Endothelial cell of umbilical vein (primary cell): Measurements from ENCODE around the gene CENPP. TPM values are rescaled to one million over a fixed set of nuclear protein-coding genes. Genes with fewer than 3 reads are reported as not detected.

Source experiments
- BruUV-seq: library from RNA; stranded (reverse); fragments of 400-500 nt; replicated peaks from 2 replicates; lab custom pipeline; 2021; lab: Mats Ljungman, UMichigan
- CTCF ChIA-PET: fragments of 300-600, 350-600 bp; sonication (Branson Sonifier 250); formaldehyde crosslinking; loops from one replicate; lab custom pipeline; 2021; ENCODE audit warnings: antibody characterized with exemption, inconsistent platforms; lab: Charles Lee
- POLR2A ChIA-PET: fragments of 300-600, 350-600 bp; sonication (Branson Sonifier 250); formaldehyde crosslinking; loops from one replicate; lab custom pipeline; 2021; ENCODE audit warnings: antibody characterized with exemption, inconsistent platforms; lab: Charles Lee
- DNase-seq: peaks from one replicate; pipeline ENCODE4 v3.0.0-alpha.2; 2011; ENCODE audit warnings: low read depth, low spot score
- FAIRE-seq: peaks from 2 replicates; lab custom pipeline; 2011; peaks lifted over from hg19 to GRCh38; lab: Jason Lieb, UNC
- H2AFZ ChIP-seq: 2 replicates; pipeline ENCODE4 v1.6.0; 2012; ENCODE audit warnings: low read depth, low read length, control low read depth, inconsistent platforms
- H3K27ac ChIP-seq: 2 replicates; pipeline ENCODE4 v1.5.1; 2011; ENCODE audit warnings: low read depth, mild to moderate bottlenecking, control low read depth, low read length, moderate library complexity; ENCODE audit not compliant: insufficient read depth
- H3K27me3 ChIP-seq, 2 experiments: 2 replicates each; pipeline versions ENCODE4 v1.6.0 to v1.6.1; 2011; ENCODE audit warnings: low read length in 2 of 2, mixed read lengths in 1 of 2; ENCODE audit not compliant: control insufficient read depth in 2 of 2, insufficient read depth in 2 of 2
- H3K36me3 ChIP-seq, 2 experiments: 2 replicates in 1 of 2; 3 replicates in 1 of 2; pipeline ENCODE4 v1.5.1; 2011; ENCODE audit warnings: low read length in 2 of 2, mild to moderate bottlenecking in 1 of 2, moderate library complexity in 1 of 2; ENCODE audit not compliant: control insufficient read depth in 2 of 2, insufficient read depth in 2 of 2; ENCODE audit errors: extremely low read depth in 1 of 2
- H3K4me1 ChIP-seq: 3 replicates; pipeline ENCODE4 v1.5.1; 2011; ENCODE audit warnings: mild to moderate bottlenecking, low read length; ENCODE audit not compliant: control insufficient read depth, insufficient read depth; ENCODE audit errors: extremely low read depth
- H3K4me2 ChIP-seq: 2 replicates; pipeline ENCODE4 v1.6.1; 2011; ENCODE audit warnings: low read length, control low read depth, mixed read lengths; ENCODE audit not compliant: insufficient read depth
- H3K4me3 ChIP-seq, 3 experiments: fragments of 200-600 bp in 1 of 3; sonication (generic), shearing (Covaris generic) in 1 of 3; replicated peaks in 1 of 3; 2 replicates each; pipeline ENCODE4 v1.5.1; 2011 to 2016; ENCODE audit warnings: control low read depth in 3 of 3, low read length in 3 of 3, mild to moderate bottlenecking in 2 of 3, inconsistent platforms in 1 of 3, low read depth in 1 of 3, moderate library complexity in 1 of 3; ENCODE audit not compliant: insufficient read depth in 1 of 3
- H3K79me2 ChIP-seq: 2 replicates; pipeline ENCODE4 v1.6.0; 2012; ENCODE audit warnings: low read length, inconsistent platforms; ENCODE audit not compliant: control insufficient read depth, insufficient read depth
- H3K9ac ChIP-seq: replicated peaks from 2 replicates; pipeline ENCODE3; 2011; ENCODE audit warnings: low read length, control low read depth; ENCODE audit not compliant: insufficient read depth; ENCODE audit errors: extremely low read depth
- H3K9me1 ChIP-seq: replicated peaks from 3 replicates; pipeline ENCODE4 v1.6.0; 2011; ENCODE audit warnings: mild to moderate bottlenecking, low read length; ENCODE audit not compliant: control insufficient read depth, insufficient read depth; ENCODE audit errors: extremely low read depth
- H3K9me3 ChIP-seq: replicated peaks from 2 replicates; pipeline ENCODE4 v1.5.1; 2012; ENCODE audit warnings: low read length, inconsistent platforms; ENCODE audit not compliant: control insufficient read depth, insufficient read depth
- H4K20me1 ChIP-seq: replicated peaks from 2 replicates; pipeline ENCODE3; 2011; ENCODE audit warnings: mild to moderate bottlenecking, low read length; ENCODE audit not compliant: control insufficient read depth, insufficient read depth; ENCODE audit errors: extremely low read depth
- CTCF ChIP-seq, 2 donors: IDR thresholded peaks; 1 replicate in 1 of 2; 2 replicates in 1 of 2; pipeline ENCODE4 v1.5.1; 2011; ENCODE audit warnings: low read length in 2 of 2, mild to moderate bottlenecking in 2 of 2, moderate library complexity in 2 of 2, control low read depth in 1 of 2, inconsistent platforms in 1 of 2, low read depth in 1 of 2; ENCODE audit not compliant: insufficient read depth in 1 of 2; ENCODE audit errors: extremely low read depth in 1 of 2
- EZH2 ChIP-seq: IDR thresholded peaks from 2 replicates; pipeline ENCODE4 v1.6.1; 2012; ENCODE audit warnings: borderline replicate concordance, low read depth, mild to moderate bottlenecking, moderate library complexity, low read length, inconsistent platforms; ENCODE audit not compliant: severe bottlenecking
- FOS ChIP-seq: IDR thresholded peaks from 2 replicates; pipeline ENCODE4 v1.6.1; 2011; ENCODE audit warnings: mild to moderate bottlenecking, low read length, moderate library complexity, borderline replicate concordance; ENCODE audit not compliant: insufficient read depth
- GATA2 ChIP-seq: IDR thresholded peaks from 2 replicates; pipeline ENCODE4 v1.7.0; 2011; ENCODE audit warnings: low read depth, mild to moderate bottlenecking, moderate library complexity, mixed read lengths, low read length; ENCODE audit not compliant: insufficient read length, insufficient read depth
- JUN ChIP-seq: IDR thresholded peaks from 2 replicates; pipeline ENCODE4 v1.6.1; 2011; ENCODE audit warnings: borderline replicate concordance, low read depth; ENCODE audit not compliant: insufficient read length, insufficient read depth
- MAX ChIP-seq: IDR thresholded peaks from 2 replicates; pipeline ENCODE4 v1.6.1; 2011; ENCODE audit not compliant: insufficient read depth, insufficient read length
- MYC ChIP-seq: IDR thresholded peaks from one replicate; pipeline ENCODE4 v1.6.1; 2011; ENCODE audit warnings: mild to moderate bottlenecking, low read depth, low read length
- POLR2A ChIP-seq: IDR thresholded peaks from 2 replicates; pipeline ENCODE4 v1.6.1; 2012; ENCODE audit warnings: low read depth, mild to moderate bottlenecking, control low read depth, low read length
- POLR2AphosphoS5 ChIP-seq: IDR thresholded peaks from 2 replicates; pipeline ENCODE4 v1.6.1; 2012; ENCODE audit warnings: low read depth, mild to moderate bottlenecking, control low read depth, low read length, moderate library complexity; ENCODE audit not compliant: insufficient read depth
- dilution Hi-C: fragments of 300-500 bp; cut with MboI; formaldehyde crosslinking; loops from one replicate; pipeline ENCODE4 v1.15.0; 2019; ENCODE audit warnings: low sequenced_read_pairs; ENCODE audit not compliant: extremely low pct_ligation_motif_present
- intact Hi-C: fragments of 100-400 bp; cut with micrococcal nuclease; formaldehyde crosslinking; loops from one replicate; pipeline ENCODE4 v1.10.0; 2022
- polyA plus RNA-seq, 4 experiments: library from polyadenylated mRNA; depleted of rRNA in 3 of 4; stranded (reverse) in 3 of 4; unstranded in 1 of 4; fragments of >200 nt; gene quantifications; 2 replicates each; pipeline versions ENCODE4 v1.2.1 to v1.2.3, GENCODE V29; 2011 to 2012; ENCODE audit warnings: missing spikeins in 1 of 4
- total RNA-seq: library from RNA; stranded (reverse); gene quantifications from 2 replicates; pipeline ENCODE4 v1.2.3, GENCODE V29; 2021

CENPP gene
- total and polyA plus RNA-seq, 2 donors (not counting 3 experiments of a cell fraction or from before 2014, with no cell fraction given): 1.2 to 12.0 TPM

GRCh38 chr9:92561374-92562330 is 235.9 kb downstream of the CENPP start:
- dilution Hi-C loops: no loop called here
- Histone ChIP-seq H3K9me1 (no peaks in the 10 kb centered on the region), H2AFZ (no peak overlapping the region), H3K36me3 (no peaks in the 10 kb centered on the region), H3K27me3 (no peaks in the 10 kb centered on the region), H3K9me3 (no peaks in the 10 kb centered on the region), H3K9ac (no peak overlapping the region), H4K20me1 (no peaks in the 10 kb centered on the region), H3K27ac (no peak overlapping the region), H3K79me2 (no peaks in the 10 kb centered on the region), H3K4me2 (no peak overlapping the region), H3K4me3 (no peak overlapping the region), H3K4me1 (no peaks in the 10 kb centered on the region)
- BruUV-seq: no TSS peak
- FAIRE-seq (no peak), DNase-seq (no peak)
- POLR2A ChIA-PET: no interaction called here
- no peak for TF ChIP-seq EZH2
- TF ChIP-seq MYC: no peak
- no peak for TF ChIP-seq GATA2
- TF ChIP-seq CTCF (IDR thresholded peaks at IDR 0.05; ENCODE audit: extremely low read depth in 1 of 2, insufficient read depth in 1 of 2, low read depth in 1 of 2, low read length in 2 of 2): no peak
- no peak for TF ChIP-seq MAX
- TF ChIP-seq FOS: no peak
- TF ChIP-seq JUN: no peak
- TF ChIP-seq POLR2A: no peak
- TF ChIP-seq POLR2AphosphoS5: no peak
- intact Hi-C loops: no loop called here
- CTCF ChIA-PET: no interaction called here
